Suprapubic skin (tissue), 4 donors: ENCODE results near the gene TOLLIP. TPM values are rescaled to one million over a fixed set of nuclear protein-coding genes. Genes with fewer than 3 reads are reported as not detected.

Experiments used
- DNase-seq, 2 donors: peaks; one replicate each; pipeline ENCODE4 v3.0.0-alpha.2; 2019; ENCODE audit warnings: low spot score in 2 of 2
- H3K27ac ChIP-seq: fragments of 200-600 bp; sonication (generic); one replicate; pipeline ENCODE4 v1.5.1; 2019
- H3K27me3 ChIP-seq: fragments of 200-600 bp; sonication (generic); one replicate; pipeline ENCODE4 v1.5.1; 2019
- H3K36me3 ChIP-seq: fragments of 200-600 bp; sonication (generic); one replicate; pipeline ENCODE4 v1.5.1; 2019
- H3K4me1 ChIP-seq: fragments of 200-600 bp; sonication (generic); one replicate; pipeline ENCODE4 v1.5.1; 2019
- H3K4me3 ChIP-seq: fragments of 200-600 bp; sonication (generic); one replicate; pipeline ENCODE4 v1.5.1; 2019; ENCODE audit warnings: mild to moderate bottlenecking
- H3K9me3 ChIP-seq: fragments of 200-600 bp; sonication (generic); one replicate; pipeline ENCODE4 v1.5.1; 2019
- EP300 ChIP-seq: sonication (generic); formaldehyde crosslinking; IDR thresholded peaks from one replicate; pipeline ENCODE4 v1.6.1; 2017; ENCODE audit warnings: antibody characterized with exemption
- POLR2A ChIP-seq, 2 donors: fragments of 450-650 bp; IDR thresholded peaks; one replicate each; pipeline ENCODE4 v1.6.1; 2017; ENCODE audit warnings: antibody characterized with exemption in 2 of 2, mild to moderate bottlenecking in 2 of 2, moderate library complexity in 2 of 2
- POLR2AphosphoS5 ChIP-seq, 3 donors: sonication (generic); formaldehyde crosslinking; IDR thresholded peaks; one replicate each; pipeline ENCODE4 v1.6.1; 2017; ENCODE audit warnings: antibody characterized with exemption in 3 of 3
- WGBS: methylation state at CpG from one replicate; pipeline ENCODE4 v1.1.5; 2018; 5-methylcytosine and 5-hydroxymethylcytosine counted together
- total RNA-seq, 4 donors: library from RNA; depleted of rRNA; stranded (reverse); fragments of >200 nt; gene quantifications; one replicate each; pipeline ENCODE4 v1.1.0, GENCODE V29; 2016
- TF ChIP-seq, protein P1 (sequence below), 2 donors: fragments of 200-600 bp in 1 of 2; fragments of 450-650 bp in 1 of 2; sonication (generic) in 1 of 2; IDR thresholded peaks; one replicate each; pipeline ENCODE4 v1.5.1; 2016 to 2019; ENCODE audit warnings: antibody characterized with exemption in 2 of 2, mild to moderate bottlenecking in 1 of 2, moderate library complexity in 1 of 2

The TOLLIP gene
- total RNA-seq, 4 donors from 2014 or later, result 96.6 to 105 (median 100) TPM

- no peaks in the 10 kb centered on the region for H3K27me3 ChIP-seq
- TF ChIP-seq POLR2A (IDR thresholded peaks at IDR 0.05) (no peak), EP300 (no peak), POLR2AphosphoS5 (IDR thresholded peaks at IDR 0.05) (no peak)
- TF ChIP-seq, protein P1, sequence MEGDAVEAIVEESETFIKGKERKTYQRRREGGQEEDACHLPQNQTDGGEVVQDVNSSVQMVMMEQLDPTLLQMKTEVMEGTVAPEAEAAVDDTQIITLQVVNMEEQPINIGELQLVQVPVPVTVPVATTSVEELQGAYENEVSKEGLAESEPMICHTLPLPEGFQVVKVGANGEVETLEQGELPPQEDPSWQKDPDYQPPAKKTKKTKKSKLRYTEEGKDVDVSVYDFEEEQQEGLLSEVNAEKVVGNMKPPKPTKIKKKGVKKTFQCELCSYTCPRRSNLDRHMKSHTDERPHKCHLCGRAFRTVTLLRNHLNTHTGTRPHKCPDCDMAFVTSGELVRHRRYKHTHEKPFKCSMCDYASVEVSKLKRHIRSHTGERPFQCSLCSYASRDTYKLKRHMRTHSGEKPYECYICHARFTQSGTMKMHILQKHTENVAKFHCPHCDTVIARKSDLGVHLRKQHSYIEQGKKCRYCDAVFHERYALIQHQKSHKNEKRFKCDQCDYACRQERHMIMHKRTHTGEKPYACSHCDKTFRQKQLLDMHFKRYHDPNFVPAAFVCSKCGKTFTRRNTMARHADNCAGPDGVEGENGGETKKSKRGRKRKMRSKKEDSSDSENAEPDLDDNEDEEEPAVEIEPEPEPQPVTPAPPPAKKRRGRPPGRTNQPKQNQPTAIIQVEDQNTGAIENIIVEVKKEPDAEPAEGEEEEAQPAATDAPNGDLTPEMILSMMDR (IDR thresholded peaks at IDR 0.05), result no peak
- H3K27ac ChIP-seq, result no peak overlapping the region
- no peak overlapping the region for H3K4me3 ChIP-seq
- DNase-seq, result no peak
- 91% methylated on average over 37 of the region's 37 CpGs for WGBS
- H3K36me3 ChIP-seq, result peaks cover 82% of the 10 kb centered on the region
- no peaks in the 10 kb centered on the region for H3K9me3 ChIP-seq
- peaks cover 9% of the 10 kb centered on the region for H3K4me1 ChIP-seq
These were observed 32.4 kb downstream of the TOLLIP start for GRCh38 chr11:1276866-1277615.

DNA sequence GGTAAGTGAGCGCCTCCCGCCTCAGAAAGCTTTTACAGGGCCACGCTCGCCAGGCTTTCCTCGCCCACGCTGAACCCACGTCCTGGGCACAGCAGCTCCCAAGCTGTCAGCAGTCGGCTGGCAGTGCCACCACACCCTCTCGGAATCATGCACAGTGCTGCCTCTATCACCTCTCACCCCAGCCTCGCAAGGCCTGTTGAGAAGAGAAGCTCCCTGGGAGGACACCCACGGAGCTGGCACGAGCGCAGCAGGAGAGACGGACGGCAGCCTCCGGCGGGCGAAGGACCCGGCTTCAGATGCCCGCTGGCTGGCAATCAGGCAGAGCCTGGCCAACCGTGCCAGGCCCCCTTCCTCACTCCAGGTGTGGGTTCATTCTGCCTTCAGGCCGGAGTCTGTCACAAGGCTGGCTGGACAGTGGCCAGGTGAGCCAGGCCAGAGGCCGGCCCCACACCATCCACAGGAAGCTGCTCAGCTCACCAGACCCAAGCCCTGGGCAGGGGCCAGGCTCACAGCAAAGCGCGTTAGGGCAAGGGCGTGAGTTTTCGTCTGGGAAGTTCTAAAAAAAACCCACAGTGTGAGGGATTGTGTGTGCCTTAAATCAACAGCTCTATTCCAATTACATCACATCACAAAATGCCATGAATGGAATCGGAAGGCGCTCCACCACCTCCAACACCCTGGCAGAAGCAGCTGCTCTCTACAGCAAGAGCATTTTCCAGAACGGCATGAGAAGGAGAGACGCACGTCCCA, 33.2 kb downstream of the TOLLIP start:
- H3K27ac ChIP-seq, result no peak overlapping the region
- H3K27me3 ChIP-seq, result no peaks in the 10 kb centered on the region
- H3K36me3 ChIP-seq, result peaks cover 75% of the 10 kb centered on the region
- peaks cover under 1% of the 10 kb centered on the region for H3K4me1 ChIP-seq
- 86% methylated on average over 19 of the region's 32 CpGs for WGBS
- H3K4me3 ChIP-seq, result no peak overlapping the region
- DNase-seq, result no peak
- TF ChIP-seq EP300 (no peak), POLR2AphosphoS5 (IDR thresholded peaks at IDR 0.05) (no peak), POLR2A (IDR thresholded peaks at IDR 0.05) (no peak)
- TF ChIP-seq, protein P1 (IDR thresholded peaks at IDR 0.05), result no peak
- H3K9me3 ChIP-seq, result no peaks in the 10 kb centered on the region

DNA sequence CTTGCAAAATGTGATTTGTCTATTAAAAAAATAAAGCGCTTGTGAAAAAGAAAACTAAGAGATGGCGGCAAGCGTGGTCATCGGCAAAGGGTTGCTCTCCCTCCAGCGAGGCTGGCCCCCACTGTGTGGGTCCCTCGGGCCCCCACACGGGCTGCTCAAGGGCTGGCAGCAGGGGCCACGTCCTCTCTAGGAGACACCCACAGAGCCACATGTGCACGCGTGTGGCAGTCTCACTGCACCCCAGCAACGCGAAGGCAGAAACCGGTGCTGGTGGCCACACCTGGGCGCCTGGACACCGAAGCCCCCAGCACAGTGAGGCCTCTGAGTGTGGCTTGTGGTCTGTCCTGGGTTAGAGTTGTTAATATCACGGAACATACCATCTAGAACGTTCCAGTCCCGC, 34.4 kb downstream of the TOLLIP start:
- H3K36me3 ChIP-seq, result peaks cover 63% of the 10 kb centered on the region
- no peak overlapping the region for H3K4me3 ChIP-seq
- no peak overlapping the region for H3K27ac ChIP-seq
- 88% methylated on average over 18 of the region's 18 CpGs for WGBS
- no peak for DNase-seq
- H3K4me1 ChIP-seq, result no peaks in the 10 kb centered on the region
- no peaks in the 10 kb centered on the region for H3K27me3 ChIP-seq
- H3K9me3 ChIP-seq, result no peaks in the 10 kb centered on the region
- TF ChIP-seq EP300, result no peak

DNA sequence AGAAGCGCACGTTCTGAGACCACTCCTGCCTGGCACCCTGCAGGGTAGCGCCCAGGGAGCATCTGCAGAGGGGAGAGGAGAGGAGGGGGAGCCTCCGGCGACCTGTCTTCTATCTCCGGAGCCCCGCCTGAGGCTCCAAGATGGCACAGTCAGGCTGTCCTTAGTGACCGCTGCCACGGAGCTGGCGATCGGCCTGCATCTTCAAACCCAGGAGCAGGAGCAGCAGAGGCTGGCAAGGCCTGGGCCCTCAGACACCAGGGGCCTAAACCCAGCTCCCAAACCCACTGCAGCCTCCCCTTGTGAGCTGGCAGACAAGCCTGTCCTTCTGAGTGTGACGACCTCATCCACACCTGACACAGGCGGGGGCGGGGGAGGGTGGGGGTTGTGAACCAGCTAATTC, 34.9 kb downstream of the TOLLIP start:
- TF ChIP-seq POLR2AphosphoS5 (IDR thresholded peaks at IDR 0.05) (no peak), EP300 (no peak)
- Histone ChIP-seq H3K27me3 (no peaks in the 10 kb centered on the region), H3K36me3 (peaks cover 58% of the 10 kb centered on the region), H3K27ac (no peak overlapping the region), H3K4me1 (no peaks in the 10 kb centered on the region), H3K4me3 (no peak overlapping the region), H3K9me3 (no peaks in the 10 kb centered on the region)
- WGBS, result 87% methylated on average over 13 of the region's 14 CpGs
- no peak for DNase-seq

DNA sequence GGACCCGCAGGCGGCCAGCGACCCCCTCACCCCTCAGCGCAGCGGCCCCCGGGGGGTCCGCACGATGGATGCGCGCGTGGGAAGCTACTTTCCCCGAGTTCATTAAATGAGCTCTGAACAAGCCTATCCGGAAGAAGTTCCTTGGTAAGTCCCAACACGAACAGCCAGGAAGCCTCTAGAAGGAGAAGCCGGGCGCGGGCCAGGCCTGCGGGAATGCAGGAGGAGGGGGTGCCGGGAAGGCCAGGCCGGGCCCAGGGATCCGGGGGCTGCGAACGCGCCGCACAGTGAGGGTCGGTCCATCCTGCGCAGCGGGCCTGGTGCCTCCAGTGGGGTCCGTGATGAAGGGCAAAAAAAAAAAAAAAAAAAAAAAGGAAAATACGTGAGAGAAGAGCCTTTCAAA, 36.9 kb downstream of the TOLLIP start:
- no peaks in the 10 kb centered on the region for H3K4me1 ChIP-seq
- TF ChIP-seq, protein P1 (IDR thresholded peaks at IDR 0.05), result no peak
- TF ChIP-seq POLR2A (IDR thresholded peaks at IDR 0.05) (no peak), EP300 (no peak), POLR2AphosphoS5 (IDR thresholded peaks at IDR 0.05) (no peak)
- H3K36me3 ChIP-seq, result peaks cover 39% of the 10 kb centered on the region
- 96% methylated on average over 29 of the region's 30 CpGs for WGBS
- H3K9me3 ChIP-seq, result no peaks in the 10 kb centered on the region
- no peak for DNase-seq
- no peaks in the 10 kb centered on the region for H3K27me3 ChIP-seq
- no peak overlapping the region for H3K27ac ChIP-seq
- no peak overlapping the region for H3K4me3 ChIP-seq

- Histone ChIP-seq H3K9me3 (no peaks in the 10 kb centered on the region), H3K4me3 (no peak overlapping the region), H3K36me3 (peaks cover 33% of the 10 kb centered on the region), H3K27ac (no peak overlapping the region), H3K4me1 (no peaks in the 10 kb centered on the region), H3K27me3 (no peaks in the 10 kb centered on the region)
- DNase-seq, result no peak
- 73% methylated on average over 5 of the region's 30 CpGs for WGBS
- TF ChIP-seq POLR2AphosphoS5 (IDR thresholded peaks at IDR 0.05) (no peak), POLR2A (IDR thresholded peaks at IDR 0.05) (no peak), EP300 (no peak)
- TF ChIP-seq, protein P1 (IDR thresholded peaks at IDR 0.05), result no peak
These were observed 37.5 kb downstream of the TOLLIP start for GRCh38 chr11:1271927-1272326.
